OCI-LY3 (cell line): Measurements from ENCODE around the gene FBXW7.

Experiments
- H2AFZ ChIP-seq: fragments of 200-600, 300-600 bp; shearing (Covaris generic); 2 replicates; pipeline ENCODE4 v1.6.0; 2014; ENCODE audit warnings: antibody characterized with exemption, low read depth, low read length
- H3K27ac ChIP-seq: fragments of 200-600, 300-600 bp; sonication (generic); 2 replicates; pipeline ENCODE4 v1.5.1; 2014; ENCODE audit warnings: mild to moderate bottlenecking, low read length, moderate library complexity, mixed read lengths
- H3K27me3 ChIP-seq: fragments of 200-600, 300-600 bp; sonication (generic); 2 replicates; pipeline ENCODE4 v1.6.1; 2014; ENCODE audit warnings: low read depth, low read length, mixed read lengths
- H3K36me3 ChIP-seq: fragments of 200-600, 300-600 bp; sonication (generic); replicated peaks from 2 replicates; pipeline ENCODE3; 2014; ENCODE audit warnings: low read depth, low read length, mixed read lengths
- H3K4me1 ChIP-seq: fragments of 300-600, 200-600 bp; sonication (generic); 2 replicates; pipeline ENCODE4 v1.6.1; 2014; ENCODE audit warnings: low read length, mixed read lengths
- H3K4me2 ChIP-seq: fragments of 200-600, 300-600 bp; sonication (generic); 2 replicates; pipeline ENCODE4 v1.6.1; 2014; ENCODE audit warnings: low read length, mixed read lengths
- H3K4me3 ChIP-seq: fragments of 300-600, 200-600 bp; sonication (generic); 2 replicates; pipeline ENCODE4 v1.5.1; 2014; ENCODE audit warnings: antibody characterized with exemption, mild to moderate bottlenecking, low read length, moderate library complexity
- H3K79me2 ChIP-seq: fragments of 300-600, 200-600 bp; shearing (Covaris generic); 2 replicates; pipeline ENCODE4 v1.6.1; 2014; ENCODE audit warnings: mild to moderate bottlenecking, low read length, mixed read lengths
- H3K9ac ChIP-seq: fragments of 300-600, 200-600 bp; shearing (Covaris generic); 2 replicates; pipeline ENCODE4 v1.6.0; 2014; ENCODE audit warnings: mild to moderate bottlenecking, low read length, moderate library complexity
- H3K9me3 ChIP-seq: fragments of 200-600, 300-600 bp; shearing (Covaris generic); 2 replicates; pipeline ENCODE4 v1.6.1; 2014; ENCODE audit warnings: low read length, mixed read lengths; ENCODE audit not compliant: insufficient read depth
- H4K20me1 ChIP-seq: fragments of 200-600, 300-600 bp; sonication (generic); 2 replicates; pipeline ENCODE4 v1.6.1; 2016; ENCODE audit warnings: low read length, mixed read lengths; ENCODE audit not compliant: insufficient read depth
- CTCF ChIP-seq: fragments of 200-600, 300-600 bp; sonication (generic); IDR thresholded peaks from 2 replicates; pipeline ENCODE4 v1.5.1; 2014; ENCODE audit warnings: antibody characterized with exemption, low read length, low read depth
- EZH2phosphoT487 ChIP-seq: fragments of 200-600 bp; shearing (Covaris generic); IDR thresholded peaks from 2 replicates; pipeline ENCODE4 v1.6.1; 2018; ENCODE audit warnings: antibody characterized with exemption, mixed run types, low read depth

Gene FBXW7

GRCh38 chr4:152478461-152479237 is 57.2 kb downstream of the FBXW7 start:
- peaks cover 14% of the 10 kb centered on the region for H3K36me3 ChIP-seq
- H3K27me3 ChIP-seq, result no peaks in the 10 kb centered on the region
- peaks cover 96% of the 10 kb centered on the region for H3K79me2 ChIP-seq
- H3K4me2 ChIP-seq, result no peak overlapping the region
- no peak overlapping the region for H2AFZ ChIP-seq
- peaks cover 70% of the 10 kb centered on the region for H4K20me1 ChIP-seq
- H3K9ac ChIP-seq, result no peak overlapping the region
- TF ChIP-seq EZH2phosphoT487 (no peak), CTCF (no peak)
- no peak overlapping the region for H3K27ac ChIP-seq
- no peak overlapping the region for H3K4me3 ChIP-seq
- no peaks in the 10 kb centered on the region for H3K9me3 ChIP-seq
- H3K4me1 ChIP-seq, result no peaks in the 10 kb centered on the region

- H3K4me2 ChIP-seq, result no peak overlapping the region
- H4K20me1 ChIP-seq, result peaks cover 74% of the 10 kb centered on the region
- peaks cover 7% of the 10 kb centered on the region for H3K36me3 ChIP-seq
- H3K27me3 ChIP-seq, result no peaks in the 10 kb centered on the region
- no peak for TF ChIP-seq EZH2phosphoT487
- TF ChIP-seq CTCF, result no peak
- H3K9ac ChIP-seq, result no peak overlapping the region
- H3K4me1 ChIP-seq, result no peaks in the 10 kb centered on the region
- no peak overlapping the region for H3K27ac ChIP-seq
- H3K4me3 ChIP-seq, result no peak overlapping the region
- no peaks in the 10 kb centered on the region for H3K9me3 ChIP-seq
- H2AFZ ChIP-seq, result no peak overlapping the region
- H3K79me2 ChIP-seq, result peaks cover 93% of the 10 kb centered on the region
Observed at GRCh38 chr4:152476796-152477195, 59.1 kb downstream of the FBXW7 start.

GRCh38 chr4:152471251-152471792 is 64.6 kb downstream of the FBXW7 start:
- H2AFZ ChIP-seq, result no peak overlapping the region
- no peaks in the 10 kb centered on the region for H3K27me3 ChIP-seq
- peaks cover 81% of the 10 kb centered on the region for H3K79me2 ChIP-seq
- no peak overlapping the region for H3K4me2 ChIP-seq
- H3K9ac ChIP-seq, result no peak overlapping the region
- H3K36me3 ChIP-seq, result no peaks in the 10 kb centered on the region
- peaks cover 42% of the 10 kb centered on the region for H4K20me1 ChIP-seq
- no peak overlapping the region for H3K4me3 ChIP-seq
- TF ChIP-seq EZH2phosphoT487 (no peak), CTCF (no peak)
- H3K9me3 ChIP-seq, result no peaks in the 10 kb centered on the region
- no peaks in the 10 kb centered on the region for H3K4me1 ChIP-seq
- H3K27ac ChIP-seq, result no peak overlapping the region

GRCh38 chr4:152468408-152468807 is 67.5 kb downstream of the FBXW7 start:
- Histone ChIP-seq H3K4me2 (no peak overlapping the region), H4K20me1 (peaks cover 47% of the 10 kb centered on the region)

More at GRCh38 chr4:152468408-152468807, 67.5 kb downstream of the FBXW7 start:
- Histone ChIP-seq H3K4me1 (peaks cover 16% of the 10 kb centered on the region), H3K27me3 (no peaks in the 10 kb centered on the region), H3K9ac (no peak overlapping the region), H3K4me3 (no peak overlapping the region), H3K36me3 (no peaks in the 10 kb centered on the region), H3K9me3 (no peaks in the 10 kb centered on the region), H3K27ac (no peak overlapping the region), H3K79me2 (peaks cover 79% of the 10 kb centered on the region), H2AFZ (no peak overlapping the region)
- no peak for TF ChIP-seq CTCF
- TF ChIP-seq EZH2phosphoT487, result no peak
